ENCODE data around the gene FILIP1L. TPM values are rescaled to one million over a fixed set of nuclear protein-coding genes. Genes with fewer than 3 reads are reported as not detected.

FILIP1L gene
- total RNA-seq, 1 donor from 2014 or later = 19.4 TPM

- H3K4me3 Mint-ChIP-seq (ENCODE audit: low read depth) = no peak overlapping the region
- peaks cover 2% of the 10 kb centered on the region for H3K36me3 Mint-ChIP-seq (ENCODE audit: insufficient read depth)
- no peak overlapping the region for H3K27ac Mint-ChIP-seq
- H3K4me1 Mint-ChIP-seq (ENCODE audit: low read depth) = peaks cover 49% of the 10 kb centered on the region
- DNase-seq (ENCODE audit: low spot score, unreplicated experiment) = no peak
- peaks cover 3% of the 10 kb centered on the region for H3K9me3 Mint-ChIP-seq (ENCODE audit: low read depth)
- TF ChIP-seq CTCF (IDR thresholded peaks at IDR 0.05; ENCODE audit: unreplicated experiment) = no peak
- H3K27me3 Mint-ChIP-seq = no peaks in the 10 kb centered on the region
Observed at GRCh38 chr3:99915906-99916432, 198.3 kb downstream of the FILIP1L start.

- peaks cover 53% of the 10 kb centered on the region for H3K4me1 Mint-ChIP-seq (ENCODE audit: low read depth)
- H3K9me3 Mint-ChIP-seq (ENCODE audit: low read depth) = peaks cover 3% of the 10 kb centered on the region
- TF ChIP-seq CTCF (IDR thresholded peaks at IDR 0.05; ENCODE audit: unreplicated experiment) = no peak
- H3K36me3 Mint-ChIP-seq (ENCODE audit: insufficient read depth) = peaks cover 2% of the 10 kb centered on the region
- H3K27me3 Mint-ChIP-seq = no peaks in the 10 kb centered on the region
- H3K27ac Mint-ChIP-seq = peak overlapping the region; percentile 13
- H3K4me3 Mint-ChIP-seq (ENCODE audit: low read depth) = no peak overlapping the region
- DNase-seq (ENCODE audit: low spot score, unreplicated experiment) = no peak
Observed at GRCh38 chr3:99911433-99911832, 202.9 kb downstream of the FILIP1L start.

- Mint-ChIP-seq H3K4me3 (ENCODE audit: low read depth) (no peak overlapping the region), H3K4me1 (ENCODE audit: low read depth) (peaks cover 48% of the 10 kb centered on the region), H3K27me3 (no peaks in the 10 kb centered on the region), H3K9me3 (ENCODE audit: low read depth) (peaks cover 3% of the 10 kb centered on the region), H3K36me3 (ENCODE audit: insufficient read depth) (peaks cover 2% of the 10 kb centered on the region), H3K27ac (peak overlapping the region; percentile 94)
- DNase-seq (ENCODE audit: low spot score, unreplicated experiment) = no peak
- no peak for TF ChIP-seq CTCF (IDR thresholded peaks at IDR 0.05; ENCODE audit: unreplicated experiment)
Observed at GRCh38 chr3:99910752-99911290, 203.5 kb downstream of the FILIP1L start.

DNA sequence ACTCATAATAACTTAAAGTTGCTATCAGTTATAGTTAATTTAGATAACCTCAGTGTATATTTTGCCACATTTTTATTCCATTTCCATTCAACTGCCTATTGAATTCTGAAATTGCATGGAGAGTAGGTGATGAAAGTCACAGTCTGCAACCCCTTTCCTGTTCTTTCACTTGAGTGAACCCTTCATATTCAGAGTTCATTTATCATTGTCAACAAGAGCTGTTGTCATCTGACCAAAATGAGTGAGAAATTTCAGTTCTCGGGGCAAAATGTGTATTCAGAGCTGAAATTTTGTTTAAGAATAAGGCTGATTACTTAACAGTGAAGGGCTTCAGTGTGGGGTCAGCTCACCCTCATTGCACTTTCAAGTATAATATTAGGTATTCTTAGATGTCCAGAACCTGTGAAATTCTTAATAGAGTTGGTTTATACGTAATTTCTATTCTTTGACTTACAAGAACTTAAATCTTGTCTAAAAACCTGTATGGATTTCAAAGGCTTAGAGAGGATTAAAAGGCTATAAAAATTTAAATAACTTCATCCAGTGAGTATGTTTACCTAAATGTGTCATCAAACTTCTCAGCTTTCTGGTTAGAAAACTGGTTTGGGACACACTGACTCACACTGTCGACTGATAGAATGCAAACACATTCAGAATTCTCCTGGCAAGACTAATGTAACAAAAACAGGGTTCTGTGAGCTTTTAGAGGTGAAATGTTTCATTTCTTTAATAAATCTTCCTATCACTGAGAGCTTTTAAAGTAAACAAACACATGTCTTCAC is 204.4 kb downstream of the FILIP1L start:
- TF ChIP-seq CTCF (IDR thresholded peaks at IDR 0.05; ENCODE audit: unreplicated experiment) = no peak
- H3K27ac Mint-ChIP-seq = peak overlapping the region; percentile 62
- H3K4me1 Mint-ChIP-seq (ENCODE audit: low read depth) = peaks cover 45% of the 10 kb centered on the region
- no peak for DNase-seq (ENCODE audit: low spot score, unreplicated experiment)
- peaks cover 2% of the 10 kb centered on the region for H3K36me3 Mint-ChIP-seq (ENCODE audit: insufficient read depth)
- no peaks in the 10 kb centered on the region for H3K27me3 Mint-ChIP-seq
- H3K4me3 Mint-ChIP-seq (ENCODE audit: low read depth) = no peak overlapping the region
- H3K9me3 Mint-ChIP-seq (ENCODE audit: low read depth) = peaks cover 7% of the 10 kb centered on the region

DNA sequence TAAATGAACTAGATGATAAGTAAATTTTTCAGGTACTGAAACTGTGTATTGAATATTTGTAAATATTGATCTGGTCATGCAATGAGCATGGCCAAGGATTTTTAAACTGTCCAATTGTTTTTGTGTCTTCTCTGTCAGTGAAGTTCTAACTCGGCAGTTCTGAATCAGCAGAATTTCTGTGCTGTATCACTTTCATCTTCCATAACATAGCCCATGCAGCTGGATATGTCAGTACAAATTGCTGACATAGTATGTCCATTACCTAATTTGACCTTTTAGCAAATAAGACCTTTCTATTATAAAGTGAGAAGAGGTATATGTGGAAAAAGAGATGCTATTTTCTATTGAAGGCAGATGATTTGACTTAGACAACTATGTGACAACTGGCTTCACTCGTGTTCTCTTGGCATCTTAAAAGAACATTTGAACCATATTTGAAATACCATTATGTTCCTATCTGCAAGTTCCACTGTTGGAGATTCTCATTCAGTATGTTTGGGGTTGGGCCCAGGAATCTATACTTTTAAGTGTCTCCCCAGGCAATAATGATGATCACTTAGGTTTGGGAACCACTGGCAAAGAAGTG is 206.2 kb downstream of the FILIP1L start:
- no peak overlapping the region for H3K4me3 Mint-ChIP-seq (ENCODE audit: low read depth)
- TF ChIP-seq CTCF (IDR thresholded peaks at IDR 0.05; ENCODE audit: unreplicated experiment) = no peak
- DNase-seq (ENCODE audit: low spot score, unreplicated experiment) = no peak
- H3K27ac Mint-ChIP-seq = no peak overlapping the region
- peaks cover 40% of the 10 kb centered on the region for H3K4me1 Mint-ChIP-seq (ENCODE audit: low read depth)
- H3K36me3 Mint-ChIP-seq (ENCODE audit: insufficient read depth) = peaks cover under 1% of the 10 kb centered on the region
- peaks cover 7% of the 10 kb centered on the region for H3K9me3 Mint-ChIP-seq (ENCODE audit: low read depth)
- no peaks in the 10 kb centered on the region for H3K27me3 Mint-ChIP-seq

Measured in progenitor cell of endocrine pancreas (in vitro differentiated cells).